Neural progenitor cell (in vitro differentiated cells): ENCODE data around the gene VAPA.

ENCODE experiments used
- EZH2 ChIP-seq: fragments of 200-600 bp; sonication (generic); IDR thresholded peaks from 2 replicates; pipeline ENCODE4 v1.6.1; 2017; ENCODE audit warnings: antibody characterized with exemption, mild to moderate bottlenecking, moderate library complexity
- TF ChIP-seq, protein P1 (sequence below): fragments of 200-600 bp; sonication (generic); IDR thresholded peaks from 2 replicates; pipeline ENCODE4 v1.5.1; 2017; ENCODE audit warnings: antibody characterized with exemption, mild to moderate bottlenecking

DNA sequence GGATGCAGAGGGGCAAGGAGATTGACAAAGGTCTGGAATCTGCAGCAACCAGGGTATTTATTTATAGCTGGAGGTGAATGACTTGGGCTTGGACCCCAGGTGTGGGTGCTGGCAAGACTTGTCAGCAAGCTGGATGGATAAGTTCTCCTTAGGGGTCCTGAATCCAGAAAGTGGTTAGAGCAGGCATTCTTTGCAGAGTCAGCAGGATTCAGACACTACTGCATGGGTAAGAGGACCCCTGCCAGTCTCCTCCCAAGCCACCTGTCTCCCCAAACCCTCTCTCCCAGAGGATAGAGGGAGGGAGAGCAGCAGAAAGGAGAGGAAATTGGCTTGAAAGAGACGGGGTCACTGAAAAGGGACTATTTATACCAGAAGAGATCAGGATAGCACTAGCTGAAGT lies 89.5 kb downstream of the VAPA start:
- TF ChIP-seq, protein P1, sequence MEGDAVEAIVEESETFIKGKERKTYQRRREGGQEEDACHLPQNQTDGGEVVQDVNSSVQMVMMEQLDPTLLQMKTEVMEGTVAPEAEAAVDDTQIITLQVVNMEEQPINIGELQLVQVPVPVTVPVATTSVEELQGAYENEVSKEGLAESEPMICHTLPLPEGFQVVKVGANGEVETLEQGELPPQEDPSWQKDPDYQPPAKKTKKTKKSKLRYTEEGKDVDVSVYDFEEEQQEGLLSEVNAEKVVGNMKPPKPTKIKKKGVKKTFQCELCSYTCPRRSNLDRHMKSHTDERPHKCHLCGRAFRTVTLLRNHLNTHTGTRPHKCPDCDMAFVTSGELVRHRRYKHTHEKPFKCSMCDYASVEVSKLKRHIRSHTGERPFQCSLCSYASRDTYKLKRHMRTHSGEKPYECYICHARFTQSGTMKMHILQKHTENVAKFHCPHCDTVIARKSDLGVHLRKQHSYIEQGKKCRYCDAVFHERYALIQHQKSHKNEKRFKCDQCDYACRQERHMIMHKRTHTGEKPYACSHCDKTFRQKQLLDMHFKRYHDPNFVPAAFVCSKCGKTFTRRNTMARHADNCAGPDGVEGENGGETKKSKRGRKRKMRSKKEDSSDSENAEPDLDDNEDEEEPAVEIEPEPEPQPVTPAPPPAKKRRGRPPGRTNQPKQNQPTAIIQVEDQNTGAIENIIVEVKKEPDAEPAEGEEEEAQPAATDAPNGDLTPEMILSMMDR = no peak
- no peak for TF ChIP-seq EZH2
